ENCODE data around the gene SLC7A8. TPM values are rescaled to one million over a fixed set of nuclear protein-coding genes. Genes with fewer than 3 reads are reported as not detected.

SLC7A8 gene
- total RNA-seq, 1 experiment from 2014 or later, result 3.8 TPM

- DNase-seq, result no peak
- H3K27me3 ChIP-seq (ENCODE audit: low read length), result no peaks in the 10 kb centered on the region
- TF ChIP-seq EZH2phosphoT487 (IDR thresholded peaks at IDR 0.05; ENCODE audit: borderline replicate concordance, low read length) (no peak), CTCF (conservative IDR thresholded peaks at IDR 0.05; ENCODE audit: low read depth, low read length) (no peak), EZH2 (IDR thresholded peaks at IDR 0.05; ENCODE audit: low read length, unreplicated experiment) (no peak)
- no peaks in the 10 kb centered on the region for H3K4me1 ChIP-seq (ENCODE audit: insufficient read depth, low read length)
- ChIA-PET CTCF (no interaction called here), POLR2A (ENCODE audit: unreplicated experiment) (interaction anchor here (0.6 kb wide), 1 partner anchor 113 kb away, joined by 4 read pairs; no protein-coding TSS in a partner anchor)
- peaks cover 77% of the 10 kb centered on the region for H3K36me3 ChIP-seq (ENCODE audit: low read depth, low read length)
- no peak overlapping the region for H2AFZ ChIP-seq (ENCODE audit: low read length)
- no TSS peak for BruUV-seq (replicated peaks)
- H3K9me3 ChIP-seq (ENCODE audit: low read length), result no peaks in the 10 kb centered on the region
- no peak overlapping the region for H3K4me2 ChIP-seq (ENCODE audit: low read length)
- H3K9me2 ChIP-seq (replicated peaks; ENCODE audit: low read length), result no peaks in the 10 kb centered on the region
- H3F3A ChIP-seq (ENCODE audit: low read length, unreplicated experiment), result no peaks in the 10 kb centered on the region
- H3K27ac ChIP-seq (ENCODE audit: low read length), result no peak overlapping the region
- peaks cover 12% of the 10 kb centered on the region; the same call in 1 of the 2 replicates for H3K79me2 ChIP-seq (ENCODE audit: low read length)
- no peak overlapping the region for H3K4me3 ChIP-seq (ENCODE audit: low read length)
- no peak for ATAC-seq
- intact Hi-C loops (cut with micrococcal nuclease), result no loop called here
- H4K20me1 ChIP-seq (ENCODE audit: low read length), result no peaks in the 10 kb centered on the region
- no peak overlapping the region for H3K9ac ChIP-seq (ENCODE audit: low read length)
Measured at GRCh38 chr14:23085458-23085857, 98.0 kb downstream of the SLC7A8 start.

GRCh38 chr14:23080474-23080873 lies 103.0 kb downstream of the SLC7A8 start:
- TF ChIP-seq EZH2phosphoT487 (IDR thresholded peaks at IDR 0.05; ENCODE audit: borderline replicate concordance, low read length) (no peak), EZH2 (IDR thresholded peaks at IDR 0.05; ENCODE audit: low read length, unreplicated experiment) (no peak), CTCF (conservative IDR thresholded peaks at IDR 0.05; ENCODE audit: low read depth, low read length) (no peak)
- Histone ChIP-seq H3K27me3 (ENCODE audit: low read length) (no peaks in the 10 kb centered on the region), H3K4me3 (ENCODE audit: low read length) (no peak overlapping the region), H4K20me1 (ENCODE audit: low read length) (no peaks in the 10 kb centered on the region), H3K79me2 (ENCODE audit: low read length) (0 out of 2 replicates have a peak, but pooled peaks cover 10% of the 10 kb centered on the region), H3K36me3 (ENCODE audit: low read depth, low read length) (peaks cover 73% of the 10 kb centered on the region), H3K4me1 (ENCODE audit: insufficient read depth, low read length) (peaks cover 26% of the 10 kb centered on the region), H3K4me2 (ENCODE audit: low read length) (no peak overlapping the region), H3K9me3 (ENCODE audit: low read length) (no peaks in the 10 kb centered on the region), H3K9me2 (replicated peaks; ENCODE audit: low read length) (no peaks in the 10 kb centered on the region), H2AFZ (ENCODE audit: low read length) (no peak overlapping the region), H3K9ac (ENCODE audit: low read length) (no peak overlapping the region), H3F3A (ENCODE audit: low read length, unreplicated experiment) (peaks cover 7% of the 10 kb centered on the region), H3K27ac (ENCODE audit: low read length) (no peak overlapping the region)
- POLR2A ChIA-PET (ENCODE audit: unreplicated experiment), result interaction anchor here (0.6 kb wide), 1 partner anchor 15 kb away, joined by 6 read pairs; the partner anchor contains the start of genes ACIN1 and C14orf119
- CTCF ChIA-PET, result no interaction called here
- BruUV-seq (replicated peaks), result no TSS peak
- DNase-seq (no peak), ATAC-seq (no peak)
- intact Hi-C loops (cut with micrococcal nuclease), result no loop called here

- H3K4me2 ChIP-seq (ENCODE audit: low read length), result peak overlapping the region; percentile 63
- ATAC-seq (no peak), DNase-seq (no peak)
- H2AFZ ChIP-seq (ENCODE audit: low read length), result no peak overlapping the region
- intact Hi-C loops (cut with micrococcal nuclease), result loop anchor here (10.0 kb wide), 1 partner anchor 475 kb away; the partner anchor contains the start of genes THTPA and ZFHX2
- H3K9me3 ChIP-seq (ENCODE audit: low read length), result no peaks in the 10 kb centered on the region
- no peak overlapping the region for H3K4me3 ChIP-seq (ENCODE audit: low read length)
- peak overlapping the region; percentile 57; the same call in 1 of the 2 replicates for H3K27ac ChIP-seq (ENCODE audit: low read length)
- no peak overlapping the region for H3K9ac ChIP-seq (ENCODE audit: low read length)
- H3F3A ChIP-seq (ENCODE audit: low read length, unreplicated experiment), result peaks cover 7% of the 10 kb centered on the region
- H3K79me2 ChIP-seq (ENCODE audit: low read length), result 0 out of 2 replicates have a peak, but pooled peaks cover 8% of the 10 kb centered on the region
- CTCF ChIA-PET, result interaction anchor here (3.7 kb wide), 1 partner anchor 11 kb away, joined by 19 read pairs; no protein-coding TSS in a partner anchor
- H3K36me3 ChIP-seq (ENCODE audit: low read depth, low read length), result peaks cover 70% of the 10 kb centered on the region
- POLR2A ChIA-PET (ENCODE audit: unreplicated experiment), result no interaction called here
- no peaks in the 10 kb centered on the region for H4K20me1 ChIP-seq (ENCODE audit: low read length)
- no peaks in the 10 kb centered on the region for H3K9me2 ChIP-seq (replicated peaks; ENCODE audit: low read length)
- TF ChIP-seq EZH2phosphoT487 (IDR thresholded peaks at IDR 0.05; ENCODE audit: borderline replicate concordance, low read length) (no peak), CTCF (conservative IDR thresholded peaks at IDR 0.05; ENCODE audit: low read depth, low read length) (no peak), EZH2 (IDR thresholded peaks at IDR 0.05; ENCODE audit: low read length, unreplicated experiment) (no peak)
- H3K4me1 ChIP-seq (ENCODE audit: insufficient read depth, low read length), result peaks cover 26% of the 10 kb centered on the region
- BruUV-seq (replicated peaks), result no TSS peak
- H3K27me3 ChIP-seq (ENCODE audit: low read length), result no peaks in the 10 kb centered on the region
Measured at GRCh38 chr14:23079716-23080115, 103.7 kb downstream of the SLC7A8 start.

Data from PC-3 (cell line).